Activated T-helper 1 cell treated with anti-CD3 and anti-CD28 coated beads, Interleukin-12 subunit alpha, Interleukin-12 subunit beta, Interleukin-2, Interleukin-4 antibody, amounts not matched to agents 30 ng/mL and 10 ng/mL and 1 ng/mL, durations not matched to agents 14 hours and 24 hours and 36 hours (primary cell): ENCODE results near the gene MFN2. TPM values are rescaled to one million over a fixed set of nuclear protein-coding genes. Genes with fewer than 3 reads are reported as not detected.
"Not testable (repeated sequence)": the region's sequence is repeated elsewhere in the genome, so short reads cannot be mapped to it uniquely, and the experiment has no call there.

Source experiments
- DNase-seq: peaks from one replicate; pipeline ENCODE4 v3.0.0; 2021; ENCODE audit warnings: low spot score
- H3K27ac Mint-ChIP-seq: one replicate; pipeline ENCODE4 v1.8.0; 2021; ENCODE audit warnings: mild to moderate bottlenecking, mixed read lengths
- H3K27me3 Mint-ChIP-seq: one replicate; pipeline ENCODE4 v1.8.0; 2022; ENCODE audit warnings: mild to moderate bottlenecking, moderate library complexity, mixed read lengths; ENCODE audit not compliant: insufficient read depth
- H3K36me3 Mint-ChIP-seq: one replicate; pipeline ENCODE4 v1.8.0; 2021; ENCODE audit warnings: low read depth, mixed read lengths
- H3K4me1 Mint-ChIP-seq: one replicate; pipeline ENCODE4 v1.8.0; 2021; ENCODE audit warnings: low read depth, mixed read lengths
- H3K4me3 Mint-ChIP-seq: one replicate; pipeline ENCODE4 v1.8.0; 2021; ENCODE audit warnings: mild to moderate bottlenecking, moderate library complexity, mixed read lengths
- H3K9me3 Mint-ChIP-seq: one replicate; pipeline ENCODE4 v1.8.0; 2021; ENCODE audit warnings: mixed read lengths
- intact Hi-C: fragments of 100-400 bp; cut with micrococcal nuclease; formaldehyde crosslinking; loops from one replicate; pipeline ENCODE4 v1.15.1; 2024
- total RNA-seq: library from RNA; stranded (reverse); gene quantifications from 2 replicates; pipeline ENCODE4 v1.2.3, GENCODE V29; 2022

The MFN2 gene
- 88.1 and 95.4 TPM in 2 replicates for total RNA-seq

DNA sequence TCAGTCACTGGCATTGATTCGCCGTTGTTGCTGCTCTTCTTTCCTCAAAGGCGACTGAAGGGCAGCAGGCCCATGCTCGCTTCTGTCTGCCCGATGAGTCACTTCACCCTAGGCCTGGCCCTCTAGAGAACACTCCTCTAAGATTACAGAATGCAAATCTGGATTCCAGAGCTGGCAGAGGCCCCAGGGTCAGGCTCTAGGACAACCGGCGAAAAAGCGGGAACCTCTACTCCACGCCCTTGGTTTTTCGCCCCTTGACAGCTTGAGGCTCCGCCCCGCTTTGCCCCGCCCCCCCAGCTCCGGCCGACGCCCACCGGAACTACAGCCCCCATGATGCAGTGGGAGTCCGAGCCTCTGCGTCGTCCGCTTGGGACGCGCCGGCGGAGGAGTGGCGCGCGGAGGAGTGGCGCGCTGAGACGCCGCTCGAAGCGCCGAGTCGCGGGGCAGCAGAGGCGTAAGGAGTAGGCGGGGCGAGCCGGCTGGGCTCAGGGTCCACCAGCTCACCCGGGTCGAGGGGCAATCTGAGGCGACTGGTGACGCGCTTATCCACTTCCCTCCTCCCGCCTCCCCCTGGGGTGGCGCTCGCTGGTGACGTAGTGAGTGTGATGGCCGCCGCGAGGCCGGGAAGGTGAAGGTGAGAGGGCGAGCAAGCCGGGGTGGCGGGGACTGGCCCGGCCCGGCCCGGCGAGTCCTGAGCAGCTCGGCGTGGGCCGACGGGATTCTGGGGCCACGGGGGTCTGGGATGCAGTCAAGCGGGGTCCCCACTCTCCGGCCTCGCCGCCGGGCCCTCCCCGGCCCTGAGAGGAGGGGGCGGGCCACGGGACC, at the start of gene MFN2:
MFN2 (plus strand) TSS at position 594 of the 825 bp plus-strand sequence. CDS start 8,725 bp downstream, outside the sequence.
- Mint-ChIP-seq H3K9me3 (no peaks in the 10 kb centered on the region), H3K27ac (peak within 1 kb of the TSS; percentile 98), H3K4me3 (peak within 1 kb of the TSS; percentile 98), H3K4me1 (peaks cover 36% of the 10 kb centered on the region), H3K27me3 (no peaks in the 10 kb centered on the region), H3K36me3 (peaks cover 30% of the 10 kb centered on the region)
- intact Hi-C loops = loop anchor here (1.0 kb wide), 4 partner anchors 39 to 71 kb away; partner anchors contain the start of genes KIAA2013, MIIP and PLOD1
- DNase-seq = peak; percentile 89

DNA sequence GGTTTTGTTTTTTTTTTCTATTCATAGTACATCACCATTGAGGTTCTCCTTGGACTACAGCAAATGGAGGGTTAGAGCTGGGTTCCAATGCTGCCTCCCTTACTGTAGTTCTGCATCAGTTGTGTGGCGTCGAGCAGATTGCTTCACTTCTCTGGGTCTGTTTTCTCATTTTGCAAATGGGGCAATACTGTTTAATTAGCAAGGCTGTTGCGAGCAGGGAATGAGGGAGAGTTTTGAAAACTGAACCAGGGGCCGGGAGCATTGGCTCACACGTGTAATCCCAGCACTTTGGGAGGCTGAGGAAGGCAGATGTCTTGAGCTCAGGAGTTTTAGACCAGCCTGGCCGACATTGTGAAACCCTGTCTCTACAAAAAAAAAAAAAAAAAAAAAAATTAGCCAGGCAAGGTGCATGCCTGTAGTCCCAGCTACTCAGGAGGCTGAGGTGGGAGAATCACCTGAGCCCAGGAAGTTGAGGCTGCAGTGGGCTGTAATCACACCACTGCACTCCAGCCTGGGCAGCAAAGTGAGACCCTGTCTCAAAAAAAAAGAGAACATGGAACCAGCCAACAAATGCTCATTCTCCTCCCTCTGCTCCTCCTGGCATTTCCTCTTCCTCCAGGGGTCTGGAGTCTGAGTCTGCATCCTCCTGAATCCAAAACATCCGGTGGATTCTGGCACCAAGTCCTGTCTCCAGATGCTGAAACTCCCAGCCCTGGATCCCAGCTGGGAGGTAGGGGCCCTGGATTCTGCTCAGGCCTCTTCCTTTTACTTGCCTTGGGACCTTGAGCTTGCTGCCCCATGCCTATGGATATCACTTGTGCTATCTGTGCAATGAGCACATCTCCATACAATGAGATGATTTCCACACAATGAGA, 49.4 kb upstream of the MFN2 start:
- Mint-ChIP-seq H3K27ac (no peak overlapping the region), H3K4me3 (no peak overlapping the region), H3K9me3 (no peaks in the 10 kb centered on the region), H3K27me3 (peaks cover under 1% of the 10 kb centered on the region), H3K4me1 (peaks cover 9% of the 10 kb centered on the region), H3K36me3 (no peaks in the 10 kb centered on the region)
- no peak for DNase-seq
- intact Hi-C loops = no loop called here

DNA sequence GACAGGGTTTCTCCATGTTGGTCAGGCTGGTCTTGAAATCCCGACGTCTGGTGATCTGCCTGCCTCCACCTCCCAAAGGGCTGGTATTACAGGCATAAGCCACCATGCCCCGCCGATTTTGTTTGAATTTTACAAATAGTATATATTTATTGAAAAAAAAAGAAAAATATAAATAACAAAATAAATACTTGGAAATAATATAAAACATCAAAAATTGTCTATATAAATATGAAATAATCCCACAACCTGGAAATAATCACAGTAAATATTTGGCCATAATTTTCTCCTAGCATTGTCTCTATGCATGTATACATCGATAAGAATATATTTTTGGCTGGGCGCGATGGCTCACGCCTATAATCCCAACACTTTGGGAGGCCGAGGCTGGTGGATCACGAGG, 48.4 kb upstream of the MFN2 start:
- no peak overlapping the region for H3K27ac Mint-ChIP-seq
- intact Hi-C loops = no loop called here
- no peak for DNase-seq
- no peaks in the 10 kb centered on the region for H3K9me3 Mint-ChIP-seq
- no peak overlapping the region for H3K4me3 Mint-ChIP-seq
- no peaks in the 10 kb centered on the region for H3K36me3 Mint-ChIP-seq
- peaks cover 2% of the 10 kb centered on the region for H3K27me3 Mint-ChIP-seq
- H3K4me1 Mint-ChIP-seq = peaks cover 9% of the 10 kb centered on the region

DNA sequence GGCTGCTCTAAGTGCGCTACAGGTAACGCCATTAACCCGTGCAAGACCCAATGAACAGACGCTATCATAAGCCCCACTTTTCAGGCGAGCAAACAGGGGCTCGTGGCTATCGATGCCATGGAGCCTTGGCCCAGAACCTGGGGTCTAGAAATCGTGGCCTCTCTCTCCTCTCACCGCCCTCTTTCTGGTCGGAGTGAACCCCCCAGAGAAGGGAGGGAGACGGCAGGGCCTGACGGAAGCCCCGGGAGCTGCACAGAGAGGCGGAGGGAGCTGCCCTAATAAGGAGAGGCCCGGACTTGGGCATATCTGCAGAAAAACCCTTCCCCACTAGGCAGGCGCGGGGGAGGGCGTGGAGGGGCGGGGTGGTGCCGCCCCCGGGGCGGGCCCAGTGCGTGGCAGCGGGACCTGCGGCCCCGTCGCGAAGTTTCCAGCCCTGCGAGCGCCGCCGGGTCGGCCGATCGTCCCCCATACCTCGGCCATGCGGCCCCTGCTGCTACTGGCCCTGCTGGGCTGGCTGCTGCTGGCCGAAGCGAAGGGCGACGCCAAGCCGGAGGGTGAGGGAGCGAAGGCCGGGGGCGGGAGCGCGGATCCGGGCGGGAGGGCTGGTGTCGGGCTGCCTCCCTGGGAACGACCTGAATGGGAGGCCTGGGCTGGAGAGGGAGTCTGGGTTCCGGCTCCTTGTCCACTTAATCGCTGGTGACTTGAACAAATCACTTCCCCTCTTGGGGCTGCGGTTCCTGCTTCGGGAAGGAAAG, 45.8 kb upstream of the MFN2 start, which contains the start of gene PLOD1:
PLOD1 (plus strand) TSS at position 416 of the 755 bp plus-strand sequence; CDS start at position 479, 63 bp downstream.
- peak; percentile 78 for DNase-seq
- Mint-ChIP-seq H3K9me3 (no peaks in the 10 kb centered on the region), H3K27ac (peak within 1 kb of the TSS; percentile 58), H3K27me3 (peaks cover 2% of the 10 kb centered on the region), H3K36me3 (no peaks in the 10 kb centered on the region), H3K4me3 (peak within 1 kb of the TSS; percentile 82), H3K4me1 (peaks cover 9% of the 10 kb centered on the region)
- intact Hi-C loops = loop anchor here (1.0 kb wide), 4 partner anchors 8 to 128 kb away; partner anchors contain the start of genes CLCN6, KIAA2013 and MFN2

DNA sequence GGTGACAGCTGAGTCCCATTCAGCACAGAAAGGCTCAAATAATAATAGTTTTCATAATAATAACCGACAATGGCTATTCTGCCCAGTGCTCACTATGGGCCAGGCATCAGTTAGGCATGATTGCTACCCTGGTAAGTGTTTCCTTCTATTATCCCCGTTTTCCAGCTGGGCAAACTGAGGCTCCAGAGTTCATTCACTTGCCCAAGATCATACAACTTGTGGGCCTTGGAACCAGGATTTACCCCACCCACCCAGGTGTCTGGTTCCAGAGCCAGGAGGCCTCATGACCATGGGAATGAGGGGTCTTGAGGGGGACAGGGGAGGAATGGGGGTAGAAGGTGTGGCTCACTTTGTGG, 45.2 kb upstream of the MFN2 start:
- H3K36me3 Mint-ChIP-seq = no peaks in the 10 kb centered on the region
- H3K4me1 Mint-ChIP-seq = peaks cover 9% of the 10 kb centered on the region
- no peak for DNase-seq
- H3K9me3 Mint-ChIP-seq = no peaks in the 10 kb centered on the region
- peaks cover 2% of the 10 kb centered on the region for H3K27me3 Mint-ChIP-seq
- peak overlapping the region; percentile 82 for H3K4me3 Mint-ChIP-seq
- H3K27ac Mint-ChIP-seq = no peak overlapping the region
- intact Hi-C loops = no loop called here

DNA sequence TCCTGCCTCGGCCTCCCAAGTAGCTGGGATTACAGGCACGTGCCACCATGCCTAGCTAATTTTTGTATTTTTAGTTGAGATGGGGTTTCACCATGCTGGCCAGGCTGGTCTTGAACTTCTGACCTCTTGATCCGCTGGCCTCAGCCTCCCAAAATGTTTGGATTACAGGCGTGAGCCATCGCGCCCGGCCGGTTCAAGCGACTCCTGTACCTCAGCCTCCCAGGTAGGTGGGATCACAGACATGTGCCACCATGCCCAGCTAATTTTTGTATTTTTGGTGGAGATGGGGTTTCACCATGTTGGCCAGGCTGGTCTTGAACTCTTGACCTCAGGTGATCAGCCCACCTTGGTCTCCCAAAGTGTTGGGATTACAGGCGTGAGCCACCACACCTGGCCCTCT, 44.5 kb upstream of the MFN2 start:
- intact Hi-C loops = not testable (repeated sequence)

DNA sequence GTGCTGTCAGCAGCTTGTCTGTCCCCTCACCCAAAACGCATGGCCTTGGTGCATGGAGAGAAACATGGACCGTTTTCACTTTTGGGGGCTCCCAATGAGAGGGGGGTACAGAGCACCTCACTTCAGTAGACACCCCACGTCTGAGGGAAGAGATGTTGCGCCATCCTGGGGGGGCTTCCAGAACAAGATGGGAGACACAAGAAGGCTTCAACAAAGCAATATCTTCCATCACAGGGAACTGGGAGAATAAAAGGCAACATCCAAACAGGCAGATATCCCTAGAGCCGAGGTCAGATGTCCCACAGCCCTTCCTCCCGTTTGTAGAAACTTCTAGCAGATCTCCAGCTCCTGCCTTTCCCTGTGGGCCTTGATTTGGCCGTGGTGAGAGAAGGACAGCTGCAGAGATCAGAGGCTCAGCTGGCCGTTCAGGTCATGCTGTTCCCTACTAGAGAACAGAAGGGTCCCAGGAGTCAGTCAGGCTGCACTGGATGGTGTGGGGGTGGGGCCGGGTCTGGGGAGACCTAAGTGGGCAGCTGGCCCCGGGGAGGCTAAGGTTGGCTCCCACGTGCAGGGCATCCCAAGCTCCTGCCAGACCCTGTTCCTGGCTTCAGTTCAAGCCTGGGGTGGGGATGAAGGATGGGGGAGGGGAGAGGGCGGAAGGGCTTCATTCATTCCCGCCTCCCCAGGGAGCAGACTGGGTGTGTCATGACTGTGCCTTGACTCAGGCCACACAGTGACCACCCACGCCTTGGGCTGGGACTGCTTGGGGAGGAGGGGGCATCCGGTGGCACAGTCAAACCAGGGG, 41.3 kb upstream of the MFN2 start:
- H3K4me1 Mint-ChIP-seq = peaks cover 4% of the 10 kb centered on the region
- no peaks in the 10 kb centered on the region for H3K9me3 Mint-ChIP-seq
- H3K4me3 Mint-ChIP-seq = no peak overlapping the region
- peaks cover 2% of the 10 kb centered on the region for H3K27me3 Mint-ChIP-seq
- no peak overlapping the region for H3K27ac Mint-ChIP-seq
- intact Hi-C loops = no loop called here
- no peaks in the 10 kb centered on the region for H3K36me3 Mint-ChIP-seq
- DNase-seq = no peak

More for the DNA sequence above, 44.5 kb upstream of the MFN2 start:
- H3K36me3 Mint-ChIP-seq, H3K9me3 Mint-ChIP-seq, H3K27ac Mint-ChIP-seq, DNase-seq, H3K4me1 Mint-ChIP-seq, H3K27me3 Mint-ChIP-seq: not testable (repeated sequence)
- peak overlapping the region; percentile 54 for H3K4me3 Mint-ChIP-seq

DNA sequence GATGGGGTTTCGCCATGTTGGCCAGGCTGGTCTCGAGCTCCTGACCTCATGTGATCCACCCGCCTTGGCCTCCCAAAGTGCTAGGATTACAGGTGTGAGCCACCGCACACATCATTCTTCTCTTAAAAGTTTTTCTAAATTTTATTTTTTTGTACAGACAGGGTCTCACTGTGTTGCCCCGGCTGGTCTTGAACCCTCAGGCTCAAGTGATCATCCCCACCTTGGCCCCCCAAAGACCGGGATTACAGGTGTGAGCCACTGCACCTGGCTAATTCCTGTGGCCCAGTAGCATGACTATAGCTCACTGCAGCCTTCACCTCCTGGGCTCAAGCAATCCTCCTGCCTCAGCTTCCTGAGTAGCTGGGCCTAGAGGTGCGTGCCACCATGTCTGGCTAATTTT, 40.5 kb upstream of the MFN2 start:
- DNase-seq, H3K4me3 Mint-ChIP-seq, H3K27ac Mint-ChIP-seq, H3K36me3 Mint-ChIP-seq, H3K27me3 Mint-ChIP-seq, intact Hi-C loops, H3K9me3 Mint-ChIP-seq, H3K4me1 Mint-ChIP-seq: not testable (repeated sequence)

DNA sequence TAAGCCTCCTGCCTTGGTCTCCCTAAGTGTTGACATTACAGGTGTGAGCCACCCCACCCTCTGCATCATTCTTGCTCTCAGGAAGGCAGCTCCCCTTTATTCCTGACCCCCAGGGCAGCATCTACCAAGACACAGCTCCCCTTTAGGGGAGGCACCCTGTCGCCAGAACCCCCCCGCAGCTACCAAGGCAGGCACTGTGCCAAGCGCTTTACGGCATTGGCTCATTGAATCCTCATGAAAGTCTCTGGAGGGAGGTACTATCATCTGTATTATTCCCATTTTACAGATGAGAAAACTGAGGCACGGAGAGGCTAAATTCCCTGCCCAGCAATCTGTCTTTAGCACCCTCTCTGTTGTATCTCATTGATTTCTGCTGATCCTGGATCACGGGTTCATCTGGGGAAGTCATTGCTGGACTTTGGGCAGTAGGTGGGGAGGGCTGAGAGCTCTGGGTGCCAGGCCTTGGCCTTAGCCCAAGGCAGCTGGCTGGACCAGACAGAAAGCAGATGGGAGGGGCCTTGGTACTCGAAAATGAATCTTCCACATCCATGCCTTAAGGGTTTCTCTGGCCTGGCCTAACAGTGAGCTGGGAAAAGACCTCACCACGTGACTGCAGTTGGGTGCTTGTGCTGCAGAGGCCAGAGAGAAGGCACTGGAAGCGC, 39.9 kb upstream of the MFN2 start:
- Mint-ChIP-seq H3K4me1 (no peaks in the 10 kb centered on the region), H3K27ac (no peak overlapping the region), H3K27me3 (peaks cover 2% of the 10 kb centered on the region), H3K36me3 (no peaks in the 10 kb centered on the region), H3K9me3 (no peaks in the 10 kb centered on the region), H3K4me3 (no peak overlapping the region)
- intact Hi-C loops = no loop called here
- no peak for DNase-seq

DNA sequence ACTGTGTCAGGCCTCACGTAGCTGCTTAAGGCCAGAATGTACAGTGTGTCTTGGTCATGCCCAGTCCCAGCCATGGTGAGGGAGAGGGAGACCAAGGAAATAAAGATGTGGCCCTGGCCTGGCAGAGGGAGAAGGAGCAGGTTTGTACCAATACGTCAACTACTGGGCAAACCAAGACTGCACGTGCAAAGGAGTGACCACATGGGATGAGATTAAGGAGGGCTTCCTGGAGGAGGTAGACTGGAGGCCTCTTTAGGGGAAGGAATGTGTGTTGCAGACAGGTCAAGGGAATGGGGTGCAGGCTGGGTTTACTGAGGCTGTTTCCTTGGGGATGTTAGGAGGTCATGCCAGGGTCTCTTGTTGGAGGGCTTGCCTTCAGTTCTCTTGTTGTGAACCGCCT, 38.0 kb upstream of the MFN2 start:
- H3K27ac Mint-ChIP-seq = no peak overlapping the region
- no peak for DNase-seq

DNA sequence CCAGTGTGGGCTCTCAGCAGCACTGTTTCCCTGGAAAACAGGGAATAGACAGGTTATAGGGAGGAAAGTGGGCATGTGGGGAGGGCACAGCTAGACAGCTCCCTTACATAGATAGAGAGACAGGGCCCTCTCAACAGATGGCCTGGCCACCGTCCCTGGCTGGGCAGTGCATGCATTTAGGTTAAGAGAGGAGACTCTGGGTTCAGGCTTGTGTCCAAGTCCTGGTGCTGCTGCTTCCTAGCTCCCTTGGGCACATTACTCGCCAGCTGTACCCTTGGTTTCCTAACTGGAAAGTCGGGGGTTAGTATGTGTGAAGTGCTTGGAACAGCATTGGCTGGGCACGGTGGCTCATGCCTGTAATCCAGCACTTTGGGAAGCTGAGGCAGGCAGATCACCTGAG, 36.6 kb upstream of the MFN2 start:
- no peak overlapping the region for H3K4me3 Mint-ChIP-seq

More for the DNA sequence above, 38.0 kb upstream of the MFN2 start:
- Mint-ChIP-seq H3K27me3 (no peaks in the 10 kb centered on the region), H3K4me3 (no peak overlapping the region), H3K36me3 (peaks cover 7% of the 10 kb centered on the region), H3K4me1 (peaks cover 5% of the 10 kb centered on the region), H3K9me3 (peaks cover 7% of the 10 kb centered on the region)
- intact Hi-C loops = no loop called here

More for the DNA sequence above, 36.6 kb upstream of the MFN2 start:
- Mint-ChIP-seq H3K27me3 (no peaks in the 10 kb centered on the region), H3K36me3 (peaks cover 7% of the 10 kb centered on the region), H3K9me3 (peaks cover 7% of the 10 kb centered on the region), H3K4me1 (peaks cover 5% of the 10 kb centered on the region), H3K27ac (no peak overlapping the region)
- no peak for DNase-seq
- intact Hi-C loops = no loop called here
